ENCODE measurements around the gene QPCT. TPM values are rescaled to one million over a fixed set of nuclear protein-coding genes. Genes with fewer than 3 reads are reported as not detected.

QPCT gene
- total RNA-seq, 3 donors from 2014 or later, result 4.3 to 15.8 (median 6.8) TPM

GRCh38 chr2:37394263-37394662, 49.8 kb downstream of the QPCT start:
- DNase-seq (no peak), ATAC-seq (no peak)
- no peaks in the 10 kb centered on the region for H3K9me3 ChIP-seq
- no peaks in the 10 kb centered on the region for H3K4me1 ChIP-seq (ENCODE audit: low read depth)
- no peaks in the 10 kb centered on the region for H3K36me3 ChIP-seq (ENCODE audit: low read depth)
- H3K4me3 ChIP-seq, result no peak overlapping the region
- no peak for TF ChIP-seq CTCF (IDR thresholded peaks at IDR 0.05)
- intact Hi-C loops (cut with DNase I, micrococcal nuclease), result loop anchor here in 1 of 2 donors (10.0 kb wide), 1 partner anchor 491 kb away; no protein-coding TSS in a partner anchor

DNA sequence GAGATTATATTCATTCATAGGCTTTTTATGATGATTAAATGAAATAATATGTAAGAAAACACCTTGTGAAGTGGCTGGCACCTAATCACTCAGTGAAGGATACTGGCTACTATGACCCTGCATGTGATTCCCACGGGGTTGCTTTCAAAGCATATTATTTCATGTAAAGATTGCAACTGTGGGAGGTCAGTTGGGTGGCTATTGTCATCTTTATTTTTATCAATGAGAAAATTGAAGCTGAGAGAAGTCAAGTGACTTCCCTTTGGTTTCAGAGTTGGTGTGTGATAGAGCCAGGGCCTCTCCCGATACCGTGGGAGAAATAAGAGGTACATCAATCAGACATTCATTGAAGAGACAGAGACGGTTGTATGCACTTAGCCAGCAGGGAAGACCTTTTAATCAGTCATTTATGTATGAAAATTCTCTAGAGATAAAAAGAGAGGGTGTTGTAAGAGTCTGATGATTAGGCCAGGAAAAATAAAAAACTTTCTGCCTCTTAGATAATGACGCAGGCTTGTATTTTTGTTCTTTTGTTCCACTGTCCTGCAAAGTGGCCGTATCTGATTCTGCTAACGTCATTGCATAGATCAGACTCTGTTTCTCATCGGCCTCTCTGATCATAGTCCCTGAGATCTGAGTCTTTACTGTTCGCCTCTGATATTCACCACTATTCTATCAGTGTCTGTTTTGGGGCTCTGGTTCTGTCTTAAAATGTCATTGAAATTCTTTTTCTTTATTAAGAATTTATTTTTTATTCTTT, 50.5 kb downstream of the QPCT start:
- ATAC-seq, result no peak

GRCh38 chr2:37396890-37397565, 52.6 kb downstream of the QPCT start:
- H3K4me1 ChIP-seq (ENCODE audit: low read depth), result no peaks in the 10 kb centered on the region
- intact Hi-C loops (cut with DNase I, micrococcal nuclease), result loop anchor here (5.0 to 10.0 kb wide), 3 partner anchors 435 to 488 kb away; no protein-coding TSS in a partner anchor
- no peaks in the 10 kb centered on the region for H3K9me3 ChIP-seq
- no peak for TF ChIP-seq CTCF (IDR thresholded peaks at IDR 0.05)
- no peak overlapping the region for H3K4me3 ChIP-seq
- no peaks in the 10 kb centered on the region for H3K36me3 ChIP-seq (ENCODE audit: low read depth)
- no peak for DNase-seq
- ATAC-seq, result no peak

More for the DNA sequence above, 50.5 kb downstream of the QPCT start:
- H3K4me3 ChIP-seq, result no peak overlapping the region
- intact Hi-C loops (cut with DNase I, micrococcal nuclease), result loop anchor here (5.0 to 10.0 kb wide), 3 partner anchors 437 to 490 kb away; no protein-coding TSS in a partner anchor
- no peaks in the 10 kb centered on the region for H3K36me3 ChIP-seq (ENCODE audit: low read depth)
- TF ChIP-seq CTCF (IDR thresholded peaks at IDR 0.05), result no peak
- no peaks in the 10 kb centered on the region for H3K4me1 ChIP-seq (ENCODE audit: low read depth)
- H3K9me3 ChIP-seq, result no peaks in the 10 kb centered on the region
- no peak for DNase-seq

GRCh38 chr2:37398990-37399389, 54.6 kb downstream of the QPCT start:
- TF ChIP-seq CTCF (IDR thresholded peaks at IDR 0.05), result no peak
- H3K36me3 ChIP-seq (ENCODE audit: low read depth), result no peaks in the 10 kb centered on the region
- no peaks in the 10 kb centered on the region for H3K9me3 ChIP-seq
- H3K4me1 ChIP-seq (ENCODE audit: low read depth), result no peaks in the 10 kb centered on the region
- no peak overlapping the region for H3K4me3 ChIP-seq
- intact Hi-C loops (cut with DNase I, micrococcal nuclease), result loop anchor here (5.0 to 10.0 kb wide), 3 partner anchors 433 to 486 kb away; no protein-coding TSS in a partner anchor
- no peak for ATAC-seq
- DNase-seq, result no peak

DNA sequence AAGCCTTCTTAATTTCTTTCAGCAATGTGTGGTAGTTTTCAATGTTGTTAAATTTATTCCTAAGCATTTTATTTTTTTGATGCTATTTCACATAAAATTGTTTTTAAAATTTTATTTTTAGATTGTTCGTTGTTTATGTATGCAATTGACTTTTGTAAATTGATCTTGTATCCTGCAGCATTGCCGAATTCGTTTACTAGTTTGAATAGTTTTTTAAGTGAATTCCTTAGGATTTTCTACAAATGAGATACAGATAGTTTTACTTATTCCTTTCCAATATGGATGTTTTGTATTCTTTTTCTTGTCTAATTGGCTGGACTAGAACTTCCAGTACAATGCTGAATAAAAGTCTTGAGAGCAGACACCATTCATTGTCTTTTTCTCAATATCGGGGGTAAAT, 55.6 kb downstream of the QPCT start:
- H3K4me3 ChIP-seq, result no peak overlapping the region
- no peaks in the 10 kb centered on the region for H3K36me3 ChIP-seq (ENCODE audit: low read depth)
- DNase-seq (no peak), ATAC-seq (no peak)
- H3K9me3 ChIP-seq, result no peaks in the 10 kb centered on the region
- H3K4me1 ChIP-seq (ENCODE audit: low read depth), result no peaks in the 10 kb centered on the region
- TF ChIP-seq CTCF (IDR thresholded peaks at IDR 0.05), result no peak
- intact Hi-C loops (cut with DNase I, micrococcal nuclease), result no loop called here

Measured in mucosa of descending colon (tissue), 3 donors.